HUES6 (cell line): Measurements from ENCODE around the gene XPR1.
"Not testable (repeated sequence)": the region's sequence is repeated elsewhere in the genome, so short reads cannot be mapped to it uniquely, and the experiment has no call there.

ENCODE experiments used
- H3K27ac ChIP-seq: 2 replicates; pipeline ENCODE4 v1.7.0; 2013; ENCODE audit warnings: low read depth, mild to moderate bottlenecking, low read length, inconsistent platforms
- H3K27me3 ChIP-seq: 2 replicates; pipeline ENCODE4 v1.6.1; 2013; ENCODE audit warnings: low read length; ENCODE audit not compliant: control insufficient read depth, insufficient read depth
- H3K36me3 ChIP-seq: 2 replicates; pipeline ENCODE4 v1.6.1; 2013; ENCODE audit warnings: low read length; ENCODE audit not compliant: control insufficient read depth, insufficient read depth
- H3K4me1 ChIP-seq: 2 replicates; pipeline ENCODE4 v1.6.1; 2013; ENCODE audit warnings: low read length; ENCODE audit not compliant: control insufficient read depth, insufficient read depth
- H3K4me3 ChIP-seq: 2 replicates; pipeline ENCODE4 v1.5.1; 2013; ENCODE audit warnings: low read depth, low read length
- H3K9ac ChIP-seq: one replicate; pipeline ENCODE4 v1.6.1; 2013; ENCODE audit warnings: mild to moderate bottlenecking, low read length
- H3K9me3 ChIP-seq: 2 replicates; pipeline ENCODE4 v1.6.1; 2013; ENCODE audit warnings: low read depth, low read length; ENCODE audit not compliant: control insufficient read depth, insufficient read depth

XPR1 gene

GRCh38 chr1:180645261-180645660, 13.4 kb downstream of the XPR1 start:
- not testable (repeated sequence) for H3K4me1 ChIP-seq, H3K9ac ChIP-seq, H3K27ac ChIP-seq, H3K36me3 ChIP-seq, H3K4me3 ChIP-seq, H3K27me3 ChIP-seq, H3K9me3 ChIP-seq

GRCh38 chr1:180646093-180646492, 14.3 kb downstream of the XPR1 start:
- no peaks in the 10 kb centered on the region for H3K4me1 ChIP-seq
- no peak overlapping the region for H3K4me3 ChIP-seq
- no peak overlapping the region for H3K9ac ChIP-seq
- H3K27ac ChIP-seq = no peak overlapping the region
- peaks cover 5% of the 10 kb centered on the region; the same call in 1 of the 2 replicates for H3K9me3 ChIP-seq
- no peaks in the 10 kb centered on the region for H3K27me3 ChIP-seq
- no peaks in the 10 kb centered on the region for H3K36me3 ChIP-seq

DNA sequence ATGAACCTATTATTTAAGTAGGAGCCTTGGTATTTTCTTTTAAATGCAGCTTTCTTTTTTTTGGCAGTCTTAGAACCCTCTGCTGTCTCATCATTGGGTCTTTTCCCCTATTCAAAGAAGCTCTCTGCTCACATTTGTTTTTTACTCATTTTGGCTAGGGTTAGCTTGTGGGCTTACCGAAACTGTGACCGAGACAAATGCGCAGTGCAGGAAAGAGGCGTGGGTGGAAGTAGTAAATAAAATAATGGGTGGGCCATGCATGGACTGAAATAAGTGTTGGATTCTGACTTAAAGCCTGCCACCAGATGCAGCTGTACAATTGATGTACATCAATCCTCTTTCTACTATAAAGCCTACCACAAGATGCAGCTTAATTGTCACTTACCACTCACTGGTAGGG, 14.7 kb downstream of the XPR1 start:
- no peak overlapping the region for H3K9ac ChIP-seq
- no peaks in the 10 kb centered on the region for H3K36me3 ChIP-seq
- no peak overlapping the region for H3K27ac ChIP-seq
- peaks cover 5% of the 10 kb centered on the region; the same call in 1 of the 2 replicates for H3K9me3 ChIP-seq
- no peaks in the 10 kb centered on the region for H3K27me3 ChIP-seq
- no peak overlapping the region for H3K4me3 ChIP-seq
- H3K4me1 ChIP-seq = no peaks in the 10 kb centered on the region

DNA sequence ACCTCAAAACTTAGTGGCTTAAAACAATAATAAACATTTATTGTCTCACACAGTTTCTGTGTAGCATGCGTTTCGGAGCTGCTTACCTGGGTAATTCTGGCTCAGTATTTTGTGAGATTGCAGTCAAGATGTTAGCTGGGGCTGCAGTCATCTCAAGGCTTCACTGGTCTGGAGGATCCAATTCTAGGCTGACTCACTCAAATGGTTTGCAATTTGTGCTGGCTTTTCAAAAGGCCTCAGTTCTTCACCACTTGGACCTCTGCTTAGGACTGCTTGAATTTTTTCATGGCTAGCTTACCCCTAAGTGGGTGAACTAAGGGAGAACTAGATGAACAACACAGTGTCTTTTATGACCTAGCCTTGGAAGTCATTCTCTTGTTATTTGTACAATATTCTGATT, 21.0 kb downstream of the XPR1 start:
- no peak overlapping the region for H3K4me3 ChIP-seq
- H3K27ac ChIP-seq = no peak overlapping the region
- H3K9ac ChIP-seq = no peak overlapping the region
- no peaks in the 10 kb centered on the region for H3K27me3 ChIP-seq
- no peaks in the 10 kb centered on the region for H3K36me3 ChIP-seq
- H3K9me3 ChIP-seq = 0 out of 2 replicates have a peak, but pooled peaks cover 6% of the 10 kb centered on the region
- no peaks in the 10 kb centered on the region for H3K4me1 ChIP-seq

DNA sequence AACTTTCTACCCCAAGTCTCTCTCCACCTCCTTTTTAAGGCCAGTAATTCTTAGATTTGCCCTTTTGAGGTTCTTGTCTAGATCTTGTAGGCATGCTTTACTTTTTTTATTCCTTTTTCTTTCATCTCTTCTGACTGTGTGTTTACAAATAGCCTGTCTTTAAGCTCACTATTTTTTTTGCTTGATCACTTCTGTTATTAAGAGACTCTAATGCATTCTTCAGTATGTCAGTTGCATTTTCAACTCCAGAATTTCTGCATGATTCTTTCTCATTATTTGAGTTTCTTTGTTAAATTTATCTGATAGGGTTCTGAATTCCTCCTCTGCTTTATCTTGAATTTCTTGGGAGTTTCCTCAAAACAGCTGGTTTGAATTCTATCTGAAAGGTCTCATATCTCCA, 30.9 kb downstream of the XPR1 start:
- no peak overlapping the region for H3K27ac ChIP-seq

DNA sequence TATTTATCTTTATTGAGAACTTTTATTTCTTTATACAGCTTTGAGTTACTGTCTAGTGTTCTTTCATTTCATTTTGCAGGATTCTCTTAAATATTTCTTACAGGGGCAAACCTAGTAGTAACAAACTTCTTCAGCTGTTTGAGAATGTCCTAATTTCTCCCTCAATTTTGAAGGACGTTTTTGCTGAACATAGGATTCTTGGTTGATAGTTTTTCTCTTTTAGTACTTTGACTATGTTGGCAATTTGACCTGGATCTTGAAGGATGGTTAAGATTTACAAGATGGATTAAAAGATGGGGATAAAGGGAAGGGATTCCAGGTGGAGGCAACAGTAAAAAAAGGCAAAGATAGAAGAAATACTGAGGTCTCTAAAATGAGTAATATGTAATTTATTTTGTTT, 38.9 kb downstream of the XPR1 start:
- Histone ChIP-seq H3K4me3 (no peak overlapping the region), H3K27ac (no peak overlapping the region), H3K27me3 (no peaks in the 10 kb centered on the region), H3K4me1 (peaks cover 11% of the 10 kb centered on the region), H3K36me3 (no peaks in the 10 kb centered on the region), H3K9me3 (peaks cover 5% of the 10 kb centered on the region; the same call in 1 of the 2 replicates), H3K9ac (no peak overlapping the region)

More for the DNA sequence above, 30.9 kb downstream of the XPR1 start:
- no peaks in the 10 kb centered on the region for H3K4me1 ChIP-seq
- H3K36me3 ChIP-seq = no peaks in the 10 kb centered on the region
- peaks cover 27% of the 10 kb centered on the region for H3K9me3 ChIP-seq
- no peaks in the 10 kb centered on the region for H3K27me3 ChIP-seq
- no peak overlapping the region for H3K9ac ChIP-seq
- H3K4me3 ChIP-seq = no peak overlapping the region

GRCh38 chr1:180672105-180672504, 40.3 kb downstream of the XPR1 start:
- Histone ChIP-seq H3K36me3 (no peaks in the 10 kb centered on the region), H3K9ac (no peak overlapping the region), H3K27ac (no peak overlapping the region), H3K9me3 (no peaks in the 10 kb centered on the region), H3K4me3 (no peak overlapping the region), H3K4me1 (peaks cover 14% of the 10 kb centered on the region), H3K27me3 (no peaks in the 10 kb centered on the region)

GRCh38 chr1:180672505-180672904, 40.7 kb downstream of the XPR1 start:
- Histone ChIP-seq H3K4me3 (no peak overlapping the region), H3K27ac (no peak overlapping the region), H3K9ac (no peak overlapping the region), H3K9me3 (no peaks in the 10 kb centered on the region), H3K4me1 (peaks cover 14% of the 10 kb centered on the region), H3K36me3 (no peaks in the 10 kb centered on the region), H3K27me3 (no peaks in the 10 kb centered on the region)

DNA sequence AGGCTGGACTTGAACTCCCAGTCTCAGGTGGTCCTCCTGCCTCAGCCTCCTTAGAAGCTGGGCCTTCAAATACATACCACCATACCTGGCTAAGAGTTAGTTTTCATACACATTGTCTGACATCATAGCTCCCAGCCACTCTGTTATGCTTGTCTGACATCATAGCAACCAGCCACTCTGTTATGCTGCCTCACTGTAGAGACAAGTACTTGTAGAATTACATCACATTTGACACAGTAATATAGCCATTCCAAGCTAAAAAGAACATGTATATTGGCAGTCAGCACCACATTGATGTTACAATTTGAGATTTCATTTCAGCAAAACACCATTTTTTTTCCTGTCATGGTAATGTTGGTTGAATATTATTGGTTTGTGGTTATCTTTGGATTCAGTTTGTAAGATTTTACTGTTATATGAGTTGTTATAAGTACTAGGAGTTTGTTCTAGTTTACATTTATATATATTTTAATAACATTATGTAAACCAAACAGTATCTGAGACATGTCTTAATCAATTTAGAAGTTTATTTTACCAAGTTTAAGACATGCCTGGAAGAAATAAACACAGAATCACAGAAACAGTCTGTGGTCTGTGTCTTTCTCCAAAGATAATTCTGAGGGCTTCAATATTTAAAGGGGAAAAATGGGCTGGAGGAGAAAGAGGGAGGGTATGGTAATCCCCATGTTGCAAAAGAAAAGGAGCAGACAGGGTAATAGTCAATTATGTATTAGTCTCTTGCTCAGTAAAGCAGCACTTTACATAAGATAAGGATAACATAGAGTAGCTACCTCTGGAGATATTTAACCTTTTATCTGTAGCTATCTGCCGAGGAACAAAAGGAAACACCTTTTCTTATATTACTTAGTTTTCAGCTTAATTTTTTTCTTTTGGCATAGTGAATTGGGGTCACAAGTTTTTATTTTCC, 43.0 kb downstream of the XPR1 start:
- Histone ChIP-seq H3K27ac (no peak overlapping the region), H3K36me3 (no peaks in the 10 kb centered on the region), H3K9ac (no peak overlapping the region), H3K4me3 (no peak overlapping the region), H3K9me3 (no peaks in the 10 kb centered on the region), H3K4me1 (peaks cover 14% of the 10 kb centered on the region), H3K27me3 (no peaks in the 10 kb centered on the region)

DNA sequence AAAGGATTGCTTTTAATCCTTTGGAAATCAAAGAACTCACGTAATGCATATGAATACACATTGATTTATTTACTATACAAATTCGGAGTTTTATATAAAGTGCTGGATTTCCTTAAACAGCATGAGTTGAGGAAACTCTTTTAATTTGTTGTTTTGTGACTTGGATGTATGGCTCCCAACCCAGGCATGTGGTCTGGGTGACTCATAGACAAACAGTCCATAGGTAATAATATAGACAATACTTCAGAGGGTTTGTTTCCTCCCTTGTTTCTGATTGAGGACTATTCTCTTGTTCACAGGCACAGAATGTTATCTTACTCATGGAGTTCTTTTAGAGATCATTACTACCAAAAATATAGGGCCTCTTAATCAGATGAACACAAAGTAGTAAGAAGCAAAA, 43.8 kb downstream of the XPR1 start:
- H3K27ac ChIP-seq = no peak overlapping the region
- H3K4me3 ChIP-seq = no peak overlapping the region
- no peak overlapping the region for H3K9ac ChIP-seq
- H3K36me3 ChIP-seq = no peaks in the 10 kb centered on the region
- no peaks in the 10 kb centered on the region for H3K9me3 ChIP-seq
- no peaks in the 10 kb centered on the region for H3K27me3 ChIP-seq
- peaks cover 14% of the 10 kb centered on the region for H3K4me1 ChIP-seq

DNA sequence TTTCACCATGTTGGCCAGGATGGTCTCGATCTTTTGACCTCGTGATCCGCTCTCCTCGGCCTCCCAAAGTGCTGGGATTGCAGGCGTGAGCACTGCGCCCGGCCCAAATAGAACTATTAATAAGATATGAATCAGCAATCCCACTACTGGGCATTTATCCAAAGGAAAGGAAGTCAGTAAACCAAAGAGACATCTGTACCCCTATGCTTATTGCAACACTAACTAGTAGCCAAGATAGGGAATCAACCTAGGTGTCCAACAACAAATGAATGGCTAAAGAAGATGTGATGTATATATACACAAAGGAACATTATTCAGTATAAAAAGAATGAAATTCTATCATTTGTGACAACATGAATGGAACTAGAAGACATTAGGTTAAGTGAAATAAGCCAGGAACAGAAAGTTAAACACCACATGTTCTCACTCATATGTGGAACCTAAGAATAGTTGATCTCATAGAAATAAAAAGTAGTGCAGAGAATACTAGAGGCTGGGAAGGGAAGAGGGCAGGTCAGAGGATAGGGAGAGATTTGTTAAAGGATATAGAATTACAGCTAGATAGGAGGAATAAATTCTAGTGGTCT, 48.8 kb downstream of the XPR1 start:
- Histone ChIP-seq H3K9ac (no peak overlapping the region), H3K36me3 (0 out of 2 replicates have a peak, but pooled peaks cover 3% of the 10 kb centered on the region), H3K4me3 (no peak overlapping the region), H3K27me3 (no peaks in the 10 kb centered on the region), H3K9me3 (no peaks in the 10 kb centered on the region), H3K27ac (no peak overlapping the region), H3K4me1 (peaks cover 3% of the 10 kb centered on the region; the same call in 1 of the 2 replicates)
